MG63 (cell line): Measurements from ENCODE around the gene TRAPPC10. TPM values are rescaled to one million over a fixed set of nuclear protein-coding genes. Genes with fewer than 3 reads are reported as not detected.

Source experiments
- DNase-seq: peaks from one replicate; pipeline ENCODE4 v3.0.0-alpha.2; 2020
- H3K27me3 ChIP-seq: fragments of 250-450 bp; sonication (Bioruptor Pico); 2 replicates; pipeline ENCODE4 v1.5.1; 2020; ENCODE audit warnings: mild to moderate bottlenecking, moderate library complexity
- H3K36me3 ChIP-seq: fragments of 250-450 bp; sonication (Bioruptor Pico); 2 replicates; pipeline ENCODE4 v1.5.1; 2020; ENCODE audit warnings: mild to moderate bottlenecking, moderate library complexity
- H3K4me3 ChIP-seq: fragments of 250-450 bp; sonication (Bioruptor Pico); 2 replicates; pipeline ENCODE4 v1.5.1; 2020; ENCODE audit warnings: mild to moderate bottlenecking, moderate library complexity
- H3K9me3 ChIP-seq: fragments of 250-450 bp; sonication (Bioruptor Pico); 2 replicates; pipeline ENCODE4 v1.5.1; 2020; ENCODE audit warnings: mild to moderate bottlenecking, moderate library complexity
- total RNA-seq: library from RNA; depleted of rRNA; stranded (reverse); fragments of >200 nt; shearing (Covaris generic); gene quantifications from 2 replicates; pipeline ENCODE4 v1.2.3, GENCODE V29; 2014; ENCODE audit warnings: low replicate concordance; rRNA removed

TRAPPC10 gene
- 18.3 and 33.7 TPM in 2 replicates for total RNA-seq

DNA sequence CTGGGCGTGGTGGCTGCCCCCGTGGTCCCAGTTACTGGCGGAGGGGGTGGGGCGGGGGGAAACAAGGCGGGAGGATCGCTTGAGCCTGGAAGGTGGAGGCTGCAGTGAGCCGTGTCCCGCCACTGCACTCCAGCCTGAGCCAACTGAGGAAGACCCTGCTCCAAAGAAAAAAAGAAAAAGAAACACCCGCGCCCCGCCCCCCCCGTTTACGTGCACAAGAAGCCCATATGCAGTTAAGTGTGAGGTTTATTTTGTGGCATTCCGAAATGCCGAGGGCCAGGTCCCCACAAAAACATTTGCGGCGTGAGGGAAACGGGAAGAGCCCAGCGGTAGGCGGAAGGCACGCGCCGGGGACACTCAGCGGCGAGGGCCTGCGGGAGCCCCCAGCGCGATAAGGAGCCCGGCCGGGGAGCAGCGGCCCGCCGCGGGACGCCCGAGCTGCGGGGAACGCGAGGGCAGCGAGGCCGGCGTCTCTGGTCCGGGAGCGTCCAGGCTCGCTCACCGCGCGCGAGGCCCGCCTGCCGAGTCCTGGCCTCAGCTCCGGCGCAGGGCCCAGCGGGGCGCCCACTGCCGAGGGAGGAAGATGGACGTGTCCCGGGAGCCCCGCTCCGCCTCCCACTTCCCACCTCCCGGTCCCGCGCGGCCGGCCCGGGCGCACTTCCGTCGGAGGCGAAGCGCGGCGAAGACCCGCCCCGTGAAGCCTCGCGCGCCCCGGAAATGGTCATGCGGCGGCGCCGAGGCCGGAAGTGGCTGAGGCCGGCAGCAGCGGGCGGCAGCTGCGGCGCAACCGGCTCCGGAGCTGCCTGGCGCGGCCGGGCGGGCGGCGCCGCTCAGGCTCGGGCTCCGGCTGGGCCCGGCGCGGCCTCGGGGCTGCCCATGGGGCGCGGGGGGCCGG is at the start of gene TRAPPC10:
TSS of gene TRAPPC10 (plus strand) at position 731 of the 895 bp plus-strand sequence. CDS start 185 bp downstream, outside the sequence.
- Histone ChIP-seq H3K4me3 (peak within 1 kb of the TSS; percentile 91), H3K36me3 (no peaks in the 10 kb centered on the region; the same call in 1 of the 2 replicates), H3K27me3 (no peaks in the 10 kb centered on the region), H3K9me3 (no peaks in the 10 kb centered on the region)
- peak; percentile 93 for DNase-seq

- Histone ChIP-seq H3K4me3 (no peak overlapping the region), H3K9me3 (no peaks in the 10 kb centered on the region), H3K36me3 (peaks cover 48% of the 10 kb centered on the region), H3K27me3 (no peaks in the 10 kb centered on the region)
- DNase-seq = no peak
Observed at GRCh38 chr21:43965911-43966585, 46.1 kb upstream of the TRAPPC10 start.

DNA sequence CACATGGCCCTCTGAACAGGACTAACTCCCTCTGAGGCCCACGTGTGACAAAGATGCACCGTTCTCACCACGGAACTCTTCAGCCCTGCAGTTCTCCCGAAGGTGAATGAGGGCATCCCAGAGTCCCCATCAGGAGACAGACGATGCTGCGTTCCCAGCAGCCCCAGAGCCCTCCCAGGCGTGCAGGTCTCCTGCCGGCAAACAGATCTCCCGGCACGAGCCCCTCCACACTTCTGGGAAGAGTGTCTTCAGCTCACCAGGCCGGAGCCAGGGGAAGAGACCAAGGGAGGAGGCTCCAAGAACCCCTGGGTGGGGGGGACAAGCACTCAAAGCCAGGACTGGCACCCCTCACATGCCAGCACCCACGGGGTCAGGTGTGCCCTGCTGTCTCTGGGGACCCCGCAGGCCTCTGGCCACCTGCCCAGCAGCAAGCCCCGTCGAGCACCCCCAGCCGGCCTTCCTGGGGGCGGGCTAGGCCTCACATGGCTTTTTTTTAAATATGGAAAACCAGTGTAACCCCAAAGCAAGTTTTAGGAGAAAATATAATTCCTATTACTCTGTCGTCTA is 45.1 kb upstream of the TRAPPC10 start:
- Histone ChIP-seq H3K36me3 (peaks cover 54% of the 10 kb centered on the region), H3K27me3 (no peaks in the 10 kb centered on the region), H3K9me3 (no peaks in the 10 kb centered on the region), H3K4me3 (no peak overlapping the region)
- DNase-seq = no peak

DNA sequence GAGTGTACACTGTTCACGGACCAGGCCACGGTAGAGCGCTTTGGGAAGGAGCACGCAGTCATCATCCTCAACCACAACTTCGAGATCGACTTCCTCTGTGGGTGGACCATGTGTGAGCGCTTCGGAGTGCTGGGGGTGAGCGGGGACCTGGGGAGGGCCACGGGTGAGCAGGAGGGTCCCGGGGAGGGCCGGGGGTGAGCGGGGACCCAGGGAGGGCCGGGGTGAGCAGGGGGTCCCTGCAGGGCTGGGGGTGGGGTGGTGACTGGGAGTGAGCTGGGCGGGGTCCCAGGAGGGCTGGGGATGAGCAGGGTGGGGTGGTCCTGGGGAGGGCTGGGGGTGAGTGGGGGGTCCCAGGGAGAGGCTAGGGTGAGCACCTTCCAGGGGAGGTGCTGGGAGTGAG is 44.1 kb upstream of the TRAPPC10 start:
- H3K4me3 ChIP-seq = no peak overlapping the region
- no peak for DNase-seq
- peaks cover 46% of the 10 kb centered on the region for H3K36me3 ChIP-seq
- H3K27me3 ChIP-seq = no peaks in the 10 kb centered on the region
- H3K9me3 ChIP-seq = no peaks in the 10 kb centered on the region

GRCh38 chr21:43968410-43969114 is 43.5 kb upstream of the TRAPPC10 start:
- H3K9me3 ChIP-seq = no peaks in the 10 kb centered on the region
- no peak for DNase-seq
- H3K36me3 ChIP-seq = peaks cover 47% of the 10 kb centered on the region
- no peaks in the 10 kb centered on the region for H3K27me3 ChIP-seq
- no peak overlapping the region for H3K4me3 ChIP-seq

DNA sequence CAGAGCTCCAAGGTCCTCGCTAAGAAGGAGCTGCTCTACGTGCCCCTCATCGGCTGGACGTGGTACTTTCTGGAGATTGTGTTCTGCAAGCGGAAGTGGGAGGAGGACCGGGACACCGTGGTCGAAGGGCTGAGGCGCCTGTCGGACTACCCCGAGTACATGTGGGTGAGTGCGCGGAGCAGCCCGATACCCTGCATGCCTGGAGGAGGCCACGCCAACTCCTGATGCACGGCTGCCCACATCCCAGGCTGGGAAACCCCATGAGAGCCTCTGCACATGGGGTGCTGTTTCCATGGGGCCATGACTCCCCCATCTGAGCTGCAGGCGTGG is 43.0 kb upstream of the TRAPPC10 start:
- DNase-seq = no peak
- Histone ChIP-seq H3K9me3 (no peaks in the 10 kb centered on the region), H3K4me3 (no peak overlapping the region), H3K36me3 (peaks cover 43% of the 10 kb centered on the region), H3K27me3 (no peaks in the 10 kb centered on the region)

DNA sequence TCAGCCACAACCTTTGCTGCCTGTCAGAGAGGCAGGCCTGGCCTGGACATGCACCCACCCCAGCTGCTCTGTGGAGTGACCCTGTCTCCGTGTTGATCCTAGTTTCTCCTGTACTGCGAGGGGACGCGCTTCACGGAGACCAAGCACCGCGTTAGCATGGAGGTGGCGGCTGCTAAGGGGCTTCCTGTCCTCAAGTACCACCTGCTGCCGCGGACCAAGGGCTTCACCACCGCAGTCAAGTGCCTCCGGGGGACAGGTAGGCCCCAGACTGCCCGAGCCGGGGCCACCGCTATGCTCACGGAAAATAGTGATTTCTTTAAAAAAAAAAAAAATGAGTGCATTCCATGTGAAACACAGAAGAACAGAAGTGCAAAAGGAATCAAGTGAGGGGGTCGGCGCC is 41.6 kb upstream of the TRAPPC10 start:
- Histone ChIP-seq H3K9me3 (no peaks in the 10 kb centered on the region), H3K36me3 (peaks cover 45% of the 10 kb centered on the region), H3K4me3 (no peak overlapping the region), H3K27me3 (no peaks in the 10 kb centered on the region)
- no peak for DNase-seq

DNA sequence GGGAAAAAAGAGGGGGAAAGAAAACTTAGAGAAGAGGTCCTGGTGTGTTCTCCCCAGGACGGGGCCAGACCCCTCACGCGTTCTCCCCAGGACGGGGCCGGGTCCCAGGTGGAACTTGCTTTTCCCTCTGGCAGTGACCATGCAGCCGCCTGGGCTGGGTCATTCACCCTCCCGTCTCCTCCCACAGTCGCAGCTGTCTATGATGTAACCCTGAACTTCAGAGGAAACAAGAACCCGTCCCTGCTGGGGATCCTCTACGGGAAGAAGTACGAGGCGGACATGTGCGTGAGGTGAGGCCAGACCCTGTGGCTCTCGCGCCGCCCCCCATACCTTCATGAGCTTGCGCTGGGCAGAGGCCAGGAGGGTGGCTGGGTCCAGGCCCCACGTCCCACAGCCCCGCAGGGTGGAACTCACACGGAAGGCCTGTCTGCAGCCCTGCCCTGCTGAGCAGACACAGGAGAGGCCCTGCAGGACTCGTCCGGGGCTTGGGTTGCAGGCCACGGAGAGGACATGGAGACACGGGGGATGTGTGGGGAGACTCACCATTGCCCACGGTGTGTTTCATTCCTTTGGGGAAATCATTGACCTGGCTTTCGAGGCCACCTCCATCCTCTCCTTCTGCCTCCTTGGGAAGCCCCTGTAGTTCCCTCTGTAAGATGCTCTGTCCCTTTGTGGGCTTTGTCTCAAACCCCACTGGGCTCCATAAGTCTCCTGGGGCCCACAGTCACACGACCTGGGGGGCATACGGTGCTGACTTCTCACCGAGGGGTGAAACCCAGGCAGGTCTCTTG is 40.7 kb upstream of the TRAPPC10 start:
- Histone ChIP-seq H3K27me3 (no peaks in the 10 kb centered on the region), H3K9me3 (no peaks in the 10 kb centered on the region), H3K4me3 (no peak overlapping the region), H3K36me3 (peaks cover 48% of the 10 kb centered on the region)
- no peak for DNase-seq

DNA sequence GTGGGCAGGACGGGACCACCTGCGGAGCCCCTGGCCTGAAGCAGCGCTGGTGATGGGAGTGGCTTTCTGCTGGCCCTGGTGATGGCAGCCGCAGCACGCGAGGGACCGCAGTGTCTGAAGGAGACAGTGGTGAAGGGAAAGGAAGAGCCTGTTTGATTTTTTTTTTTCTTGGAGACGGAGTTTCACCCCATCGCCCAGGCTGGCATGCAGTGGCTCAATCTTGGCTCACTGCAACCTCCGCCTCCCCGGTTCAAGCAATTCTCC is 40.2 kb upstream of the TRAPPC10 start:
- no peak overlapping the region for H3K4me3 ChIP-seq
- H3K27me3 ChIP-seq = no peaks in the 10 kb centered on the region
- peaks cover 50% of the 10 kb centered on the region for H3K36me3 ChIP-seq
- DNase-seq = no peak
- H3K9me3 ChIP-seq = no peaks in the 10 kb centered on the region

- DNase-seq = no peak
- no peaks in the 10 kb centered on the region for H3K9me3 ChIP-seq
- no peaks in the 10 kb centered on the region for H3K27me3 ChIP-seq
- no peak overlapping the region for H3K4me3 ChIP-seq
- peaks cover 49% of the 10 kb centered on the region for H3K36me3 ChIP-seq
Observed at GRCh38 chr21:43972850-43973633, 39.1 kb upstream of the TRAPPC10 start.

- no peak overlapping the region for H3K4me3 ChIP-seq
- H3K27me3 ChIP-seq = no peaks in the 10 kb centered on the region
- H3K9me3 ChIP-seq = no peaks in the 10 kb centered on the region
- H3K36me3 ChIP-seq = peaks cover 55% of the 10 kb centered on the region
- DNase-seq = no peak
Observed at GRCh38 chr21:43973634-43973955, 38.5 kb upstream of the TRAPPC10 start.

DNA sequence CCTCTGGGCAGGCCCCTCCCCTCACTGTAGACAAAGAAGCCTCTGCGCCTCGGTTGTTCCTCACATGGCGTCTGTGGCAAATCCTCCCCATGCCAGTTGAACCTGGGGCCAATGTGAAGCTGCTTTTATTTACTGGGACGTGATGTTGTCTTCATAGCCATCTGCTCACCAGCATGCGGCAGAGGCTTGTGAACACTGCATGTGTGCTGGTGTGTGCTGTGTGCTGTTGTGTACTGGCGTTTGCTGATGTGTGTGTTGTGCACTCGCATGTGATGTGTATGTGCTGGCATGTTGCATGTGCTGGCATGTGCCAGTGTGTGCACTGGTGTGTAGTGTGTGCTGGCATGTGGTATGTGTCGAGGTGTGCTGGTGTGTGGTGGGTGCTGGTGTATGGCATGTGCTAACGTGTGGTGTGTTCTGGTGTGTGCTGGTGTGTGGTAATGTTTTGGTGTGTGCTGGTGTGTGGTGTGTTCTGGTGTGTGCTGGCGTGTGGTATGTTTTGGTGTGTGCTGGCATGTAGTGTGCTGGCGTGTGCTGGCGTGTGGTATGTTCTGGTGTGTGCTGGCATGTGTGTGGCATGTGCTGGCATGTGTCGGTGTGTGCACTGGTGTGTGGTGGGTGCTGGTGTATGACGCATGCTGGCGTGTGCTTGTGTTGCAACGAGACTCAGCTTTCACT is 37.2 kb upstream of the TRAPPC10 start:
- Histone ChIP-seq H3K27me3 (no peaks in the 10 kb centered on the region), H3K9me3 (no peaks in the 10 kb centered on the region), H3K36me3 (peaks cover 55% of the 10 kb centered on the region), H3K4me3 (no peak overlapping the region)
- DNase-seq = no peak

DNA sequence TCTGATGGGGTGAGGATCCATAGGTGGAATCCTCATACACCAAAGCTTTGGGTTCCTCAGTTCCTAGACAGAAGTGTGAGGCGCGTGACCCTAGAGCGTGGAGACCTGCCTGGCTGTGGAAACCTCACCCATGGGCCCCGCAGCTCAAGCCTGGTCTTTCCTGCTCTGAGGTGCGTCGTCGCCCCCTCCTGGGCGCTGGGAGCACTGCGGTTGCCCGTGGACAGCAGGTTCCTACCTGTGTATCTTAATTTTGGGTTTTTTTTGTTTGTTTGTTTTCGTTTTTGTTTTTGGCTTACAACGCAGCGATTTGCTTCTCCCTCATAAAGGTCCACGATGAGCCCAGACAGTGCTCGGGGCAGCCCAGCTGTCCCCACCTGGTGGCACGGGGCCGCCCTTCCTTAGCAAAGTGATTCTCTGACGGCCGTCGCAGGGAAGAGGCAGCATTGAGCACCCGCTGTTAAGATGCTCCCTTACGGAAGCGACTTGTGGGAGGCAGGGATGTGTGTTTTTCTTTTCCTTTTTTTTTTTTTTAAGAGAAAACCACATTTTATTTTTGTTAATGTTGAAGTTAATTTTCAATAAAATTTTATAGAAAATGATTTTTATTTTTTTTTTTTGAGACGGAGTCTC is 36.5 kb upstream of the TRAPPC10 start:
- Histone ChIP-seq H3K36me3 (peaks cover 54% of the 10 kb centered on the region), H3K9me3 (no peaks in the 10 kb centered on the region), H3K27me3 (no peaks in the 10 kb centered on the region), H3K4me3 (no peak overlapping the region)
- peak; percentile 60 for DNase-seq

GRCh38 chr21:43976661-43977060 is 35.4 kb upstream of the TRAPPC10 start:
- Histone ChIP-seq H3K36me3 (peaks cover 59% of the 10 kb centered on the region), H3K4me3 (no peak overlapping the region), H3K9me3 (no peaks in the 10 kb centered on the region), H3K27me3 (no peaks in the 10 kb centered on the region)
- DNase-seq = no peak

GRCh38 chr21:43978060-43978459 is 34.0 kb upstream of the TRAPPC10 start:
- DNase-seq = no peak
- H3K36me3 ChIP-seq = peaks cover 68% of the 10 kb centered on the region

More at GRCh38 chr21:43978060-43978459, 34.0 kb upstream of the TRAPPC10 start:
- H3K27me3 ChIP-seq = no peaks in the 10 kb centered on the region
- no peak overlapping the region for H3K4me3 ChIP-seq
- no peaks in the 10 kb centered on the region for H3K9me3 ChIP-seq
